OCI-LY7 (cell line): Measurements from ENCODE around the gene FBXO31.

ENCODE experiments used
- CTCF ChIP-seq: fragments of 200-600 bp; sonication (generic); conservative IDR thresholded peaks from 2 replicates; pipeline ENCODE4 v1.5.1; 2014; ENCODE audit warnings: mild to moderate bottlenecking, antibody characterized with exemption, low read length, moderate library complexity, mixed read lengths
- EZH2phosphoT487 ChIP-seq: fragments of 200-600 bp; sonication (generic); IDR thresholded peaks from 2 replicates; pipeline ENCODE4 v1.6.1; 2018; ENCODE audit warnings: low read depth, borderline replicate concordance, mild to moderate bottlenecking, mixed run types, antibody characterized with exemption, low read length, moderate library complexity, mixed read lengths

GRCh38 chr16:87335625-87336433 lies 47.7 kb downstream of the FBXO31 start:
- TF ChIP-seq CTCF (no peak), EZH2phosphoT487 (no peak)
